GM12801 (cell line): ENCODE data around the gene FGF12.

Source experiments
- CTCF ChIP-seq: IDR thresholded peaks from one replicate; pipeline ENCODE4 v1.5.1; 2011; ENCODE audit warnings: control low read depth; ENCODE audit not compliant: insufficient read length; ENCODE audit errors: extremely low read depth

Gene FGF12

GRCh38 chr3:192331749-192332385 is 395.5 kb downstream of the FGF12 start:
- TF ChIP-seq CTCF = no peak

GRCh38 chr3:192326656-192327055 is 400.7 kb downstream of the FGF12 start:
- TF ChIP-seq CTCF = no peak

GRCh38 chr3:192317564-192317963 is 409.8 kb downstream of the FGF12 start:
- TF ChIP-seq CTCF = no peak

GRCh38 chr3:192313605-192314004 is 413.7 kb downstream of the FGF12 start:
- TF ChIP-seq CTCF = no peak

- no peak for TF ChIP-seq CTCF
These were observed 419.7 kb downstream of the FGF12 start for GRCh38 chr3:192307631-192308030.

- TF ChIP-seq CTCF = no peak
These were observed 424.1 kb downstream of the FGF12 start for GRCh38 chr3:192303235-192303634.

GRCh38 chr3:192302721-192303120 is 424.6 kb downstream of the FGF12 start:
- no peak for TF ChIP-seq CTCF
